ENCODE results near the gene EPYC. TPM values are rescaled to one million over a fixed set of nuclear protein-coding genes. Genes with fewer than 3 reads are reported as not detected.

EPYC gene
- total and polyA plus RNA-seq, 12 donors = 0.78 TPM; not detected in 11

DNA sequence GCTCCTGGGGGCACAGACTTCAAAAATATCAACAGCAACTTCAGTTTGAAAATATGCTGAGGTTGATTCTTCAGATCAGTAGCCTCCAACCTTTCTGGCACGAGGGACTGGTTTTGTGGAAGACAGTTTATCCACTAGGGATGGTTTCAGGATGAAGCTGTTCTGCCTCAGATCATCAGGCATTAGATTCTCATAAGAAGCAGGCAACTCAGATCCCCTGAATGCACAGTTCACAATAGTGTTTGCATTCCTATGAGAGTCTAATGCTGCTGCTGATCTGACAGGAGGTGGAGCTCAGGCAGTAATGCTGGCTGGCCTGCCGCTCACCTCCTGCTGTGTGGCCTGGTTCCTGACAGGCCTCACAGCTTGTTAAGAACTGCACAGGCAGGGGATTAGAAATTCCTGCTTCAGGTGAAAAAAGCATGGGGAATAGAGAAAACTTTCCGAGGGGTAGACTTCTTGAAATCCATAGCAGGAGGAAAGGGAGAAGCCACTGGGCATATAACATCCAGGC lies 12.8 kb downstream of the EPYC start:
- Histone ChIP-seq H3K4me1 (replicated peaks in 1 of 2) (no peaks in the 10 kb centered on the region), H3K9me3 (replicated peaks in 1 of 3) (no peaks in the 10 kb centered on the region), H3K27me3 (no peaks in the 10 kb centered on the region), H3K27ac (no peak overlapping the region), H3K36me3 (replicated peaks in 1 of 2) (no peaks in the 10 kb centered on the region), H3K4me3 (no peak overlapping the region)
- 83 to 91% (median 83%) methylated on average over 3 of the region's 3 CpGs for WGBS, 4 donors
- DNase-seq = no peak
- no peak for TF ChIP-seq POLR2A (IDR thresholded peaks at IDR 0.05)
- TF ChIP-seq CTCF (IDR thresholded peaks at IDR 0.05) = no peak
- intact Hi-C loops (cut with DNase I) = no loop called here

- WGBS, 4 donors = 46 to 57% (median 49%) methylated on average over 3 of the region's 3 CpGs
Observed at GRCh38 chr12:90990611-90991010, 14.2 kb downstream of the EPYC start.

GRCh38 chr12:90989686-90990111 lies 15.1 kb downstream of the EPYC start:
- no peak overlapping the region for H3K4me3 ChIP-seq
- no peak for TF ChIP-seq CTCF (IDR thresholded peaks at IDR 0.05)
- TF ChIP-seq POLR2A (IDR thresholded peaks at IDR 0.05) = no peak
- H3K27ac ChIP-seq = no peak overlapping the region
- H3K4me1 ChIP-seq (replicated peaks in 1 of 2) = no peaks in the 10 kb centered on the region
- H3K36me3 ChIP-seq (replicated peaks in 1 of 2) = no peaks in the 10 kb centered on the region
- intact Hi-C loops (cut with DNase I) = no loop called here
- 81 to 92% (median 90%) methylated on average over 1 of the region's 1 CpG for WGBS, 4 donors
- no peaks in the 10 kb centered on the region for H3K9me3 ChIP-seq (replicated peaks in 1 of 3)
- no peaks in the 10 kb centered on the region for H3K27me3 ChIP-seq
- DNase-seq = no peak

More at GRCh38 chr12:90990611-90991010, 14.2 kb downstream of the EPYC start:
- intact Hi-C loops (cut with DNase I) = no loop called here
- Histone ChIP-seq H3K9me3 (replicated peaks in 1 of 3) (no peaks in the 10 kb centered on the region), H3K4me1 (replicated peaks in 1 of 2) (no peaks in the 10 kb centered on the region), H3K4me3 (no peak overlapping the region), H3K36me3 (replicated peaks in 1 of 2) (no peaks in the 10 kb centered on the region), H3K27ac (no peak overlapping the region), H3K27me3 (no peaks in the 10 kb centered on the region)
- TF ChIP-seq POLR2A (IDR thresholded peaks at IDR 0.05) (no peak), CTCF (IDR thresholded peaks at IDR 0.05) (no peak)
- DNase-seq = no peak

GRCh38 chr12:90987520-90987919 lies 17.3 kb downstream of the EPYC start:
- no peaks in the 10 kb centered on the region for H3K4me1 ChIP-seq (replicated peaks in 1 of 2)
- H3K27me3 ChIP-seq = no peaks in the 10 kb centered on the region
- H3K9me3 ChIP-seq (replicated peaks in 1 of 3) = no peaks in the 10 kb centered on the region
- DNase-seq = no peak
- H3K27ac ChIP-seq = no peak overlapping the region
- TF ChIP-seq POLR2A (IDR thresholded peaks at IDR 0.05) = no peak
- no peak for TF ChIP-seq CTCF (IDR thresholded peaks at IDR 0.05)
- H3K4me3 ChIP-seq = no peak overlapping the region
- 89 to 94% (median 92%) methylated on average over 1 of the region's 1 CpG for WGBS, 4 donors
- intact Hi-C loops (cut with DNase I) = no loop called here
- H3K36me3 ChIP-seq (replicated peaks in 1 of 2) = no peaks in the 10 kb centered on the region

Data from adrenal gland (tissue), 12 donors.